ENCODE results near the gene ABCA2.

The ABCA2 gene

DNA sequence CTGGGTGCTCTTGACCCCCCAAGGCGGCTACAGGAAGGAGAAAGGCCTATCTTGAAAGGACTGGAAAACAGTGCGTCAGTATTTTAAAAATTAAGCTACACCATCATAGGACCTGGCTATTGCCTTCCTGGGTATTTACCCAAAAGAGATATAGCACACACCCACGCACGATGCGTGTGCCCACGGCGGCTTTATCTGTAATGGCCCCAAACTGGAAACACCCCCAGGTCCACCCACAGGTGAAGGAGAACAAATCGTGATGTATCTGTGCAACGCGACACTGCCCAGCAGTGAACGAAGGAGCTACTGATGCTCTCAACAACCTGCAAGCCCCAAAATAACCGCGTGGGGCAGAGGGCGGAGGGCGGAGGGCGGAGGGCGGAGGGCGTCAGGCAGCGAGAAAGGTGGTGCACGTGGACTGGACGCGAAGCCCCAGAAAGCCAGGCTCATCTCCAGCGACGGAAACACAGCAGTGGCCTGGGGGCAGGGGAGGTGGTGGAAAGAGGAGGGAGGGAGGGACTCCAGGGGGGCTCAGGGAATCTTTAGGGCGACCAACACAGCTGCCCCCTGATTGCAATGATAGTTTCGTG is 63.1 kb downstream of the ABCA2 start:
- H3K9ac ChIP-seq (ENCODE audit: low read depth, low read length) = no peak overlapping the region
- no peaks in the 10 kb centered on the region for H3K27me3 ChIP-seq (ENCODE audit: insufficient read depth, low read length)
- H3K27ac ChIP-seq (ENCODE audit: low read length) = no peak overlapping the region

DNA sequence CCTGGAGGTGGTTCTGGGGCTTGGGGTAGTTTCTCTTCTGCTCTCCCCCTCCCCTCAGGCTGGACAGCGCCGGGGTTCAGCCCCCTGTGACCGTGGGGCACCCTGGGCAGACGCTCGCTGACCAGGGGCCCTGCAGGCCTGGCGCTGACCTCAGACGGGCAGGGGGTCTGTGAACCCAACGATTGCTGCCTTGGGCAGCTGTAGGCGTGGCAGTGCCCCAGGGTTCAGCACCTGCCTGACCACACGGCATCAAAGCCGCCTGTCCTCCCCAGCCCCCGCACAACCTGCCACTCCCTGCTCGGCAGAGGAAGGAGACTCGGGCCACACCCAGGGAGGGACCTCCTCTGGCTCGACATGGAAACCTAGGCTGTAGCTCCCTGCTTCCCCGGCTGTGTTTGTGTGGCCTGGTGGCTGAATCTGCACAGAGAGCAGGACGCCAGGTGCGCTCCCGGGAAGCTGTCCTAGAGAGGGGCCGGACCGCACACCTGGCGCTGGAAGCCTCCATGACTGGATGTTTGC is 63.8 kb downstream of the ABCA2 start:
- Histone ChIP-seq H3K4me1 (ENCODE audit: insufficient read depth, low read length) (no peaks in the 10 kb centered on the region), H3K27me3 (ENCODE audit: insufficient read depth, low read length) (no peaks in the 10 kb centered on the region), H3K36me3 (ENCODE audit: insufficient read depth, low read depth, low read length) (no peaks in the 10 kb centered on the region), H3K9me3 (ENCODE audit: insufficient read depth, low read depth, low read length) (no peaks in the 10 kb centered on the region), H3K4me3 (ENCODE audit: low read length) (no peak overlapping the region), H3K9ac (ENCODE audit: low read depth, low read length) (no peak overlapping the region), H3K27ac (ENCODE audit: low read length) (no peak overlapping the region)

More for the DNA sequence above, 63.1 kb downstream of the ABCA2 start:
- Histone ChIP-seq H3K36me3 (ENCODE audit: insufficient read depth, low read depth, low read length) (no peaks in the 10 kb centered on the region), H3K4me1 (ENCODE audit: insufficient read depth, low read length) (no peaks in the 10 kb centered on the region), H3K4me3 (ENCODE audit: low read length) (no peak overlapping the region), H3K9me3 (ENCODE audit: insufficient read depth, low read depth, low read length) (no peaks in the 10 kb centered on the region)

DNA sequence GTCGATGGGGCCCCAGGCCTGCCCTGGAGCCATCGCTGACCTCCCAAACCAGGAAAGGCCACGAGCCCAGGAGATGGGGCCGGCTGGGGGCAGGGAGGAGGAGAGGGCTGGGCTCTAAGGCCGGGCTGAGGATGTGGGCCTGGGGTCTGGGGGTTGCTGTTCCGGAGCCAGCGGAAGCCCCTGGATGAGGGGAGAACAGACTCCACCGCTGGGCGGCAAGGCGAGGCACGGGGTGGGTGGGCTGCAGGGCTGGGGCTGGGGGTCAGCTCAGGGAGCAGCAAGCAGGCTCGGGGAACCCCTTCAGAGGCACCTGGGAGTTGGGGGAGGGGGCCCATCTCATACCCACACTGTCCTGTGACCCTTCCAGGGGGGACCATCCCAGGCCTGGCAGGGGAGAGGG is 64.3 kb downstream of the ABCA2 start:
- Histone ChIP-seq H3K4me3 (ENCODE audit: low read length) (no peak overlapping the region), H3K27me3 (ENCODE audit: insufficient read depth, low read length) (no peaks in the 10 kb centered on the region), H3K9me3 (ENCODE audit: insufficient read depth, low read depth, low read length) (no peaks in the 10 kb centered on the region), H3K27ac (ENCODE audit: low read length) (no peak overlapping the region), H3K4me1 (ENCODE audit: insufficient read depth, low read length) (no peaks in the 10 kb centered on the region), H3K36me3 (ENCODE audit: insufficient read depth, low read depth, low read length) (no peaks in the 10 kb centered on the region), H3K9ac (ENCODE audit: low read depth, low read length) (no peak overlapping the region)

DNA sequence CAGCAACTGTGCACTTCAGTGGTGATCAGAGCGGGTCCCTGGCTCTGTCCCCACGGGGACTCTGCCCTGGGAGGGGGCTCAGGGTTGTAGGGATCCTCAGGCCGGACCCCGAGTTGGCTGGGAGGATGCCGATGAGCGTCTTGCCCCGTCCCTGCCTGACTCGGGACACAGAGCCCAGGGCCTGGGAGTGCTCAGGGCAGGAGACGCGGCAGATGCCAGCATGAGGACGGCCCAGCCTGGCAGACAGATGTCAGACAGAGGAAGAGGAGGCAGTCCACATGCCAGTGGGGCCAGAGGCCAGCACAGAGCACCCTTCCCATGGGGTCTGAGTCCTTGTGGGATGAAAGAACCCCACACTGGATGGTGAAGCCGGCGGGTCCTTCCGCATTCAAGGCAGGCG is 64.7 kb downstream of the ABCA2 start:
- H3K27ac ChIP-seq (ENCODE audit: low read length) = no peak overlapping the region
- H3K4me1 ChIP-seq (ENCODE audit: insufficient read depth, low read length) = no peaks in the 10 kb centered on the region

DNA sequence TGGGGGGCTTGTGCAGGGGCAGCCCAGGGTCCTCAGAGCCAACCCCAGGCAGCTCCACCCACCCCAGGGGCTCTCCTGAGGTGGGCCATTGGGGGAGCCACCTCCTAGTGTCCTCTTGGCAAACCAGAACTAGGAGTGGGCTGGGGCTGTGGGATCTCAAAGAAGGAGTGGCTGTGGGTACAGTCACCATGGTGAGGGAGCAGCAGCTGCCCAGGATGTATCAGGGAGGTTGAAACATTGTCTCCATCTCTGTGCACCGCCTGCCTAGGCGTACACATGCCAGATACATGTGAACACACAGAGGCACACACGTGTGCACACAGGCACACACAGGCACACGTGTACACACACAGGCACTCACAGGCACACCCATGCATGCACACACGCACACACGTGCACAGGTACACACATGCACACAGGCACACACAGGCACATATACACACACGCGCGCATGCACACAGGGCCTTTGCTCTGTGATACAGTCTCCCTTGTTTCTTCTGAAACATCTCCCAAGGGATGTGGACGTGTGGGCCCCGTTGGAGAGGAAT is 65.3 kb downstream of the ABCA2 start:
- Histone ChIP-seq H3K4me1 (ENCODE audit: insufficient read depth, low read length) (no peaks in the 10 kb centered on the region), H3K9me3 (ENCODE audit: insufficient read depth, low read depth, low read length) (no peaks in the 10 kb centered on the region), H3K4me3 (ENCODE audit: low read length) (no peak overlapping the region), H3K27ac (ENCODE audit: low read length) (no peak overlapping the region), H3K9ac (ENCODE audit: low read depth, low read length) (no peak overlapping the region), H3K36me3 (ENCODE audit: insufficient read depth, low read depth, low read length) (no peaks in the 10 kb centered on the region), H3K27me3 (ENCODE audit: insufficient read depth, low read length) (no peaks in the 10 kb centered on the region)

More for the DNA sequence above, 64.7 kb downstream of the ABCA2 start:
- Histone ChIP-seq H3K9me3 (ENCODE audit: insufficient read depth, low read depth, low read length) (no peaks in the 10 kb centered on the region), H3K36me3 (ENCODE audit: insufficient read depth, low read depth, low read length) (no peaks in the 10 kb centered on the region), H3K9ac (ENCODE audit: low read depth, low read length) (no peak overlapping the region), H3K4me3 (ENCODE audit: low read length) (no peak overlapping the region), H3K27me3 (ENCODE audit: insufficient read depth, low read length) (no peaks in the 10 kb centered on the region)

DNA sequence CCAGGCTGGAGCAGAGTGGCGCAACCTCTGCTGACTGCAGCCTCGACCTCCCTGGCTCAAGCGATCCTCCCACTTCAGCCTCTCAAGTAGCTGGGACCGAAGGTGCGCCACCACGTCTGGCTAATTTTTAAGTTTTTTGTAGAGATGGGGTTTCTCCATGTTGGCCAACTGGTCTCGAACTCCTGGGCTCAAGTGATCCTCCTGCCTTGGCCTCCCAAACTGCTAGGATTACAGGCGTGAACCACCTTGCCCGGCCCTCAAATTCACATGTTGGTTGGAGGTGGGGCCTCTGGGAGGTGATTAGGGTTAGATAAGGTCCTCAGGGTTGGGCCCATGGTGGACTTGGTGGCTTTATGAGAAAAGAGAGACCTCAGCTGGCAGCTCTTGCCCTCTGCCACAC is 65.9 kb downstream of the ABCA2 start:
- Histone ChIP-seq H3K36me3 (ENCODE audit: insufficient read depth, low read depth, low read length) (no peaks in the 10 kb centered on the region), H3K4me1 (ENCODE audit: insufficient read depth, low read length) (no peaks in the 10 kb centered on the region), H3K9ac (ENCODE audit: low read depth, low read length) (no peak overlapping the region), H3K4me3 (ENCODE audit: low read length) (no peak overlapping the region), H3K9me3 (ENCODE audit: insufficient read depth, low read depth, low read length) (no peaks in the 10 kb centered on the region), H3K27me3 (ENCODE audit: insufficient read depth, low read length) (no peaks in the 10 kb centered on the region), H3K27ac (ENCODE audit: low read length) (no peak overlapping the region)

DNA sequence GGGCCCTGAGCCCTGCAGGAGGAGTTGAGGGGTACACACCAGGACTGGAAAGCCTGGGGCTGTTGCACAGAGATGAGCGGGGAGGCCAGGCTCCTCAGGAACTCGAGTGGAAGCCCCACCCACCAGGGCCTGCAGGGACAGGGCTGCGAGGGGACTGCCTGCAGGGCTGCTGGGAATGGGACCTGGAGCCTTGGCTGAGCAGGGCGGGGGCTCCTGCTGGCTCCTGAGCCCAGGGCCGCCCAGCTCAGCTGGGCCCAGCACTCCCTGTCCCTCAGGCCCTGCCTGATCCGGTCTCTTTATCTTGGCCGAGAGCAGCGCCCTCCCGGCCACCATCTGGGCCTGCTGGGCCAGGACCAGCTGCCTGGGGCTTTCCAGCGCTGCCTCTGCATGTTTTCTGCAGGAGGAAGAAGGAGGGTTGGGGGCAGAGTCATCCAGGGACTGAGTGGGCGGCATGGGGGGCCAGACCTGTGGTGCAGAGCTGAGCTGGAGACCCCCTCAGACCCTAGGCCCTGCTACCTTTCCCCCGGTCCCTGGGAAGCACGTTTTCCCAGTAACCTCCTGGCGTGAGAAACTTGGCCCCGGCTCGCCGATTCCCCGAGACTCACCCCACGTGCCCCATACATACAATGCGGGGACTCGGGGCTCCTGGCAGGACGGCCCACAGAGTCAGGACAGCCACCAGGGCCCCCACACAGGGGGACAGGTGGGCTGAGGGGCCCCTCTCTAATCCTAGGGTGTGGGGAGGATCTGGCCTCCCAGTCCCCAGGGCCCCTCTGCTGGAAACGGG is 66.6 kb downstream of the ABCA2 start:
- H3K27me3 ChIP-seq (ENCODE audit: insufficient read depth, low read length) = no peaks in the 10 kb centered on the region
- no peaks in the 10 kb centered on the region for H3K9me3 ChIP-seq (ENCODE audit: insufficient read depth, low read depth, low read length)
- H3K27ac ChIP-seq (ENCODE audit: low read length) = no peak overlapping the region
- H3K4me3 ChIP-seq (ENCODE audit: low read length) = no peak overlapping the region
- no peaks in the 10 kb centered on the region for H3K36me3 ChIP-seq (ENCODE audit: insufficient read depth, low read depth, low read length)
- H3K4me1 ChIP-seq (ENCODE audit: insufficient read depth, low read length) = no peaks in the 10 kb centered on the region
- no peak overlapping the region; the same call in 1 of the 2 replicates for H3K9ac ChIP-seq (ENCODE audit: low read depth, low read length)

DNA sequence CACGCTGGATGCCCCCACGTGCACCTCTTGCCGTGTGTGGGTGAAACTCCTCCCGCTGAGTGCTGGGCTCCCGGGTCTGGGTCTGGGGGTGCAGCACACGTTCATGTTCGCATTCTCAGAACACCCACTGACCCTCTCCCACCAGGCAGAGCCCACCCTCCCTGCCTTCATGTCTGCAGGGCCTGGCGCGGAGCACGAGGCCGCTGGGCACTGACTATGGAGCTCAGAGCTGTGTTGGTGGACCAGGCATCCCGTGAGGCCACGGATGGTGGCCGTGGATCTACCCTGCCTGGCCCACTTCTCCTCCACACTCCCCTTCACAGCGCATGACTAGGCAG is 67.1 kb downstream of the ABCA2 start:
- Histone ChIP-seq H3K4me3 (ENCODE audit: low read length) (no peak overlapping the region), H3K27me3 (ENCODE audit: insufficient read depth, low read length) (no peaks in the 10 kb centered on the region), H3K4me1 (ENCODE audit: insufficient read depth, low read length) (no peaks in the 10 kb centered on the region), H3K9ac (ENCODE audit: low read depth, low read length) (no peak overlapping the region), H3K36me3 (ENCODE audit: insufficient read depth, low read depth, low read length) (no peaks in the 10 kb centered on the region), H3K27ac (ENCODE audit: low read length) (no peak overlapping the region), H3K9me3 (ENCODE audit: insufficient read depth, low read depth, low read length) (no peaks in the 10 kb centered on the region)

DNA sequence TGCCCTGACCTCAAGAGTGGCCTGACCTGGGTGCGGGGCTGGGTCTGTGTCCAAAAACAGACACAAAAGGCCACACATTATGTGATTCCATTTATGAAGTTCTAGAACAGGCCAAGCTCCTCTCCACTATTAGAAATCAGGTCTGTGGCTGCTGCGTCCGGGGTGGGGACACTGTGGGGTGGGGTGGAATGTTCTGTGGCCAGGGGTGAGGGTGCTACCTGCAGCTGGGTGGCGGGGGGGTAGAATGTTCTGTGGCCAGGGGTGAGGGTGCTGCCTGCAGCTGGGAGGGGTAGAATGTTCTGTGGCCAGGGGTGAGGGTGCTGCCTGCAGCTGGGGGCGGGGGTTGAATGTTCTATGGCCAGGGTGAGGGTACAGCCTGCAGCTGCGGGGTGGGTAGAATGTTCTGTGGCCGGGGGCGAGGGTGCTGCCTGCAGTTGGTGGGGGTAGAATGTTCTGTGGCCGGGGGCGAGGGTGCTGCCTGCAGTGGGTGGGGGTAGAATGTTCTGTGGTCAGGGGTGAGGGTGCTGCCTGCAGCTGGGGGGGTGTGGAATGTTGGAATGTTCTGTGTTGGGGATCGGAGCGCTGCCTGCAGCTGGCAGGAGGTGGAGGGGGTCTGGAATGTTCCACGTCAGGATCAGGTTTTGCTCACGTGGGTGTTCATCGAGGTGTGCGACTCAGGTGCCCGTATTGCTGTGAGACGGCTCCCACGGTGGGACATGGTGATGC is 67.7 kb downstream of the ABCA2 start:
- H3K27ac ChIP-seq (ENCODE audit: low read length) = no peak overlapping the region

DNA sequence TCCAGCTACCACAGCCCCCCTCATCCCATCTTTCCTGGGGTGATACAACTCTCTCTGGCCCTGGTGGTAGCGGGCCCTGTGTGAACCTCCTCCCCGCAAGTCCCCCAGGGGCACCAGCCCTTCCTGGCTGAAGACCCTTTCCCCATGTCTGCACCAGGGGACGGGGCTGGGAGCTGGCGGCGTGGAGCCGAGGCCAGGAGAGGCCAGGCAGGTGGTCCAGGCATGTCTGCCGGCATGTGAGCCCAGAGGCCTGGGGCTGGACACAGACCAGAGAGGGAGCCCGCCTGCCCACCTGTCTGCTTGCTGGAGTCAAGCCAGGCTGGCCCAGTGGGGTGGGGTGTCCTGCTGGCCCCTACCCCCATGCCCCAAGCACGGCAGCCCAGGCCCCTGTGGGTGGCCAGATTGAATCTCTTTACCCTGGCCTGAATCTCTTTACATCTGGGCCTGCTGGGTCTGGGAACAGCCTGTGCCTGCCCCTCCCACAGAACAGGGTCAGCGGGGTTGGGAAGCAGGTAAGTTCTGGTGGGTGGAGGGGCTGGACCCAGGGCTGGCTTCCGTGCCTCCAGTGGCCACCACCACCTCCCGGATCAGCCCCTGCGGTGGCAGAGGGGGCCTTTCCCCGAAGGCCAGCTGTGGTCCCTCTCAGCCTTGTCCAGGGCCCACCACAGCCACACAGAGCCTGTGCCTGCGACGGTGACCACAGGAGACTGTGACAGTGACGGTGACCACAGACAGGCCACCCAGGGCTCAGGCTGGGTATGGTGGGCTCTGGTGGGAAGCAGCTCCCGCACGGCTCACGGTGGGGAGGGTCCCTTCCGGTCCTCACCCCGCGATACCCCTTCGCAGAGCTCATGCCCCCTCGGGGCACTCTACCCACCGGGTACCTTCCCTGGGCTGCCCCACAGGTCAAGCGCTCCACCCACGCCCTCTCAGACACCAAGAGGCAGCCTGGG is 68.9 kb downstream of the ABCA2 start:
- H3K4me3 ChIP-seq (ENCODE audit: low read length) = no peak overlapping the region
- H3K9me3 ChIP-seq (ENCODE audit: insufficient read depth, low read depth, low read length) = no peaks in the 10 kb centered on the region
- H3K4me1 ChIP-seq (ENCODE audit: insufficient read depth, low read length) = no peaks in the 10 kb centered on the region
- no peak overlapping the region for H3K9ac ChIP-seq (ENCODE audit: low read depth, low read length)
- no peaks in the 10 kb centered on the region for H3K27me3 ChIP-seq (ENCODE audit: insufficient read depth, low read length)
- no peaks in the 10 kb centered on the region for H3K36me3 ChIP-seq (ENCODE audit: insufficient read depth, low read depth, low read length)
- H3K27ac ChIP-seq (ENCODE audit: low read length) = no peak overlapping the region

More for the DNA sequence above, 67.7 kb downstream of the ABCA2 start:
- Histone ChIP-seq H3K4me1 (ENCODE audit: insufficient read depth, low read length) (no peaks in the 10 kb centered on the region), H3K27me3 (ENCODE audit: insufficient read depth, low read length) (no peaks in the 10 kb centered on the region), H3K9me3 (ENCODE audit: insufficient read depth, low read depth, low read length) (no peaks in the 10 kb centered on the region), H3K9ac (ENCODE audit: low read depth, low read length) (no peak overlapping the region), H3K4me3 (ENCODE audit: low read length) (no peak overlapping the region), H3K36me3 (ENCODE audit: insufficient read depth, low read depth, low read length) (no peaks in the 10 kb centered on the region)

DNA sequence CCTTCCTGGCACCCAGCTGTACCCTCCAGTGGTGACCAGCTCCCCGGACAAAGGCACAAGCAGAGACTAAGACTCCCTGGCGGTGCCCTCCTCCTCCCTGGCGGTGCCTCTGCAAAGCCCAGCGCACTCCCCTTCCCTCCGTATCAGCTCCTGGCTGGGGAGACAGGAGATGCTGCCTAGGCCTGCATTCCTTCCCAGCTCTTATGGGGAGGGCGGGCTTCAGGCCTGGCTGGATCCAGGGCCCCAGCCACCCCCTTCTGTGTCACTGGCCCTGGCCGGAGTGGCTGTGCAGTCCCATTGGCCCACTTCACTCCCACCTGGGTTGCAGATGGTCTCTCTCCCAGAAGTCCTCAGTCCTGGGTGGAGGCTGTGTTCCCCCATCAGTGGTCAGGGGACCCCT is 69.6 kb downstream of the ABCA2 start:
- no peaks in the 10 kb centered on the region for H3K4me1 ChIP-seq (ENCODE audit: insufficient read depth, low read length)
- no peak overlapping the region for H3K4me3 ChIP-seq (ENCODE audit: low read length)
- no peak overlapping the region for H3K27ac ChIP-seq (ENCODE audit: low read length)
- no peaks in the 10 kb centered on the region for H3K36me3 ChIP-seq (ENCODE audit: insufficient read depth, low read depth, low read length)
- no peaks in the 10 kb centered on the region for H3K27me3 ChIP-seq (ENCODE audit: insufficient read depth, low read length)
- no peak overlapping the region for H3K9ac ChIP-seq (ENCODE audit: low read depth, low read length)
- no peaks in the 10 kb centered on the region for H3K9me3 ChIP-seq (ENCODE audit: insufficient read depth, low read depth, low read length)

All from iPS-20b (cell line).